ENCODE measurements around the gene CNPY1.

DNA sequence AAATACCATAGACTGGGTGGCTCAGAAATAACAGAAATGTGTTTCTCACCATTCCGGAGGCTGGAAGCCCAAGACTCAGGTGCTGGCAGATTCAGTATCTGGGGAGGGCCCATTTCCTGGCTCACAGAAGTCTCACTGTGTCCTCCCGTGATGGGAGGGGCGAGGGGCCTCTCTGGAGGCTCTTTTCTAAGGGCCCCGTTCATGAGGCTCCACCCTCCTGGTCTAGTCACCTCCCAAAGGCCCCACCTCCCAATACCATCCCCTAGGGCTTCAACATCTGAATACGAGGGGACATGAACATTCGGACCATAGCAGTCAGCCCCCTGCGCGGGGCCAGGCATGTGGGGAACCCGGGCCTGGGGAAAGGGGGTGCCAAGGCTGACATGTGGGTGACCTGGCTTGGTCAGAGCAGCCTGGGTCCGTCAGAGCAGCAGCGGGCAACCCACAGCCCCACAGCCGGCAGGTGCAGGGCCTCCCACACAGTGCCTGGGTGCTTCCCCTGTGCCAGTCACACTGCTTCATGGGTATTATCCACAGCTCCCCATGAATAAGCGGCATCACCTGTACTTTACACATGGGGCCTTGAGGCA lies 13.3 kb upstream of the CNPY1 start:
- TF ChIP-seq EP300 (IDR thresholded peaks at IDR 0.05; ENCODE audit: borderline replicate concordance): no peak
- TF ChIP-seq, protein P1, sequence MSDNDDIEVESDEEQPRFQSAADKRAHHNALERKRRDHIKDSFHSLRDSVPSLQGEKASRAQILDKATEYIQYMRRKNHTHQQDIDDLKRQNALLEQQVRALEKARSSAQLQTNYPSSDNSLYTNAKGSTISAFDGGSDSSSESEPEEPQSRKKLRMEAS (IDR thresholded peaks at IDR 0.05): no peak
- TF ChIP-seq CREB1 (IDR thresholded peaks at IDR 0.05; ENCODE audit: low read depth): no peak
- no peak for TF ChIP-seq CEBPB (IDR thresholded peaks at IDR 0.05)
- TF ChIP-seq YY1 (IDR thresholded peaks at IDR 0.05; ENCODE audit: low read depth): no peak
- TF ChIP-seq, protein P2, sequence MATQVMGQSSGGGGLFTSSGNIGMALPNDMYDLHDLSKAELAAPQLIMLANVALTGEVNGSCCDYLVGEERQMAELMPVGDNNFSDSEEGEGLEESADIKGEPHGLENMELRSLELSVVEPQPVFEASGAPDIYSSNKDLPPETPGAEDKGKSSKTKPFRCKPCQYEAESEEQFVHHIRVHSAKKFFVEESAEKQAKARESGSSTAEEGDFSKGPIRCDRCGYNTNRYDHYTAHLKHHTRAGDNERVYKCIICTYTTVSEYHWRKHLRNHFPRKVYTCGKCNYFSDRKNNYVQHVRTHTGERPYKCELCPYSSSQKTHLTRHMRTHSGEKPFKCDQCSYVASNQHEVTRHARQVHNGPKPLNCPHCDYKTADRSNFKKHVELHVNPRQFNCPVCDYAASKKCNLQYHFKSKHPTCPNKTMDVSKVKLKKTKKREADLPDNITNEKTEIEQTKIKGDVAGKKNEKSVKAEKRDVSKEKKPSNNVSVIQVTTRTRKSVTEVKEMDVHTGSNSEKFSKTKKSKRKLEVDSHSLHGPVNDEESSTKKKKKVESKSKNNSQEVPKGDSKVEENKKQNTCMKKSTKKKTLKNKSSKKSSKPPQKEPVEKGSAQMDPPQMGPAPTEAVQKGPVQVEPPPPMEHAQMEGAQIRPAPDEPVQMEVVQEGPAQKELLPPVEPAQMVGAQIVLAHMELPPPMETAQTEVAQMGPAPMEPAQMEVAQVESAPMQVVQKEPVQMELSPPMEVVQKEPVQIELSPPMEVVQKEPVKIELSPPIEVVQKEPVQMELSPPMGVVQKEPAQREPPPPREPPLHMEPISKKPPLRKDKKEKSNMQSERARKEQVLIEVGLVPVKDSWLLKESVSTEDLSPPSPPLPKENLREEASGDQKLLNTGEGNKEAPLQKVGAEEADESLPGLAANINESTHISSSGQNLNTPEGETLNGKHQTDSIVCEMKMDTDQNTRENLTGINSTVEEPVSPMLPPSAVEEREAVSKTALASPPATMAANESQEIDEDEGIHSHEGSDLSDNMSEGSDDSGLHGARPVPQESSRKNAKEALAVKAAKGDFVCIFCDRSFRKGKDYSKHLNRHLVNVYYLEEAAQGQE (IDR thresholded peaks at IDR 0.05; ENCODE audit: low read depth): no peak
- TF ChIP-seq RAD21 (IDR thresholded peaks at IDR 0.05; ENCODE audit: low read depth): no peak
- TF ChIP-seq TEAD4 (IDR thresholded peaks at IDR 0.05): no peak
- TF ChIP-seq NFIC (IDR thresholded peaks at IDR 0.05): no peak
- no peak for TF ChIP-seq EGR1 (IDR thresholded peaks at IDR 0.05)
- TF ChIP-seq TAF1 (IDR thresholded peaks at IDR 0.05; ENCODE audit: low read depth): no peak
- no peak for TF ChIP-seq TCF12 (IDR thresholded peaks at IDR 0.05; ENCODE audit: low read depth)
- TF ChIP-seq, protein P3, sequence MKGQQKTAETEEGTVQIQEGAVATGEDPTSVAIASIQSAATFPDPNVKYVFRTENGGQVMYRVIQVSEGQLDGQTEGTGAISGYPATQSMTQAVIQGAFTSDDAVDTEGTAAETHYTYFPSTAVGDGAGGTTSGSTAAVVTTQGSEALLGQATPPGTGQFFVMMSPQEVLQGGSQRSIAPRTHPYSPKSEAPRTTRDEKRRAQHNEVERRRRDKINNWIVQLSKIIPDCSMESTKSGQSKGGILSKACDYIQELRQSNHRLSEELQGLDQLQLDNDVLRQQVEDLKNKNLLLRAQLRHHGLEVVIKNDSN (IDR thresholded peaks at IDR 0.05): no peak
